ENCODE data around the gene SSUH2. TPM values are rescaled to one million over a fixed set of nuclear protein-coding genes. Genes with fewer than 3 reads are reported as not detected.

The SSUH2 gene
- total RNA-seq, 1 experiment from 2014 or later: 6.4 TPM

DNA sequence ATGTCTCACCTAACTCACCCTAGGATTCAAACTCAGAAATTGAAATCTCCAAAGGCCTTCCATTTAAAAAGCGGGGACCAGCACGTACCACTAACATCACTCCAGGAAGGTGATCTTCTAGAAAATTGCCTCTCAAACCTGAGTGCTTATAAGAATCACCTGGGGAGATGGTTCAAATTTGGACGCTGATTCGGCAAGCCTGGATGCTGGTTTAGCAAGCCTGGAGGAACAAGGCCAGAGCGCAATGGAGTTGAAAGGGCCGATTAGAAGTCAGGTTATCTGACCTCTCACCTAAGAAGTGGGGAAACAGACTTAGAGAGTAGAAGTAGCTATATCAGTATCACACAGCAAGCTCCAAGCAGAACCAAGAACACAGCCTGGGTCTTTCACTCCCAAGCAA, 68.2 kb downstream of the SSUH2 start:
- in situ Hi-C loops (cut with HindIII; ENCODE audit: low pct_unique_long_range_greater_than_20kb, low sequenced_read_pairs): no loop called here
- DNase-seq (ENCODE audit: low read depth): peak; percentile 6

DNA sequence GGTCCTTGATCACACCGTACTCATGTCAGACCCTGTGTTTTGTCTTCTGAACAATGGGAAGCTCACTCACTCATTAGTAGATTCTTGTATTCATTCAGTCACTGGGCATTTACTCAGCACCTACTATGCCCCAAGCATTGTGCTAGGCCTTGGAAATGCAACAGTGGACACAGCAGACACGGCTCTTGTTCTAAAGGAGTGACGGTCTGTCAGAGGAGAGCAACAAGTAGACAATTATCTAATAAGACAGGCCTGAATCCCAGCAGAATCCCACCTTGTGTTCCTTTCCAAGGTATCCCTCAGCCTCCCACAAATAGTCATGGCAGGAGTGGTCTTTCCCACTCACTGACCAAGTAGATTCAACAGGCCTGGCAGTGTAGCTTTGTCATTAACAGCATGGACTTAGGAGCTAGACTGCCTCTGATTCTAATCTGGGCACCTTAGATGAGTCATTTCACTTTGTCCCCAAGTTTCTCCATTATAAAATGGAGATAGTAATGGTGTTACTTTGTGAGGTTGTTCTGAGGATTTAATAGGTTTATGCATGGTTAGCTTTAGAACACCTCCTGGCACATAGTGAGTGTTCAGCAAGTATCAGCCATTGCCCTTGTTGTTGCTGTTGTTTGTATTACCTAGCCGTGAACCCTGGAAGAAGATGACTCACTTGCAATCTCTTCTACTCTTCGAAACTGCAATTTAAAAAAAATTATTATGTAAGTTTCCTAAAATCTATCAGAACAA, 69.1 kb downstream of the SSUH2 start:
- in situ Hi-C loops (cut with HindIII; ENCODE audit: low pct_unique_long_range_greater_than_20kb, low sequenced_read_pairs): no loop called here
- peak; percentile 89 for DNase-seq (ENCODE audit: low read depth)

DNA sequence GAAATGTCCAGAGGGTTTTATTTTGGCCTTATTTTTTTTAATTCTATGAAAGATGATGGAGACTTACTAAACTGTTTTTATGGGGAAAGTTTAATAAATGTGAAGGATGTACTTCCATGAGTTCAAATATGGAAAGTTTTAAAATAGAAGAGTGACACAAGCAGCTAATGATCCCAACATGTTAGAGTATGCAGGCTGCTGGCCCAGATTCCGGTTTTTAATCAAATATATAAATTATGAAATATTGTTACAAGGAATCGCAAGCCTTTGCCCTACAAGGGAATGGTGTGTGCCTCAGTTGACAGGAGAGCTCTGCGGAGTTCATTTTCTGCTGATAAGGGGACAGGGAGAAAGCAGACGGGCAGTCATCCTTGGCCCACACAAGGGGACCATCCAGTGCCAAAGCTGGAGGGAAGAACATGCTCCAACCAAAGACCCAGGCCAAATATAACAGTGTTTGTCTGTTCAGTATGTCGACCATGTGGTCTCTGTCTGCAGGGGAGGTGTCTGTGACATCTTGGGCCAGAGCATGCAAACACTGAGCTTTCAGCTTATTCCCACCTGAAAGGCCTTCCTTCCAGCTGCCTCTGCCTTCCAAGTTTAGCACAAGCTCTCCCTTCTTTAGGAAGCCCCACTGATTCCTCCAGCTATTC, 69.8 kb downstream of the SSUH2 start:
- DNase-seq (ENCODE audit: low read depth): no peak
- in situ Hi-C loops (cut with HindIII; ENCODE audit: low pct_unique_long_range_greater_than_20kb, low sequenced_read_pairs): no loop called here

DNA sequence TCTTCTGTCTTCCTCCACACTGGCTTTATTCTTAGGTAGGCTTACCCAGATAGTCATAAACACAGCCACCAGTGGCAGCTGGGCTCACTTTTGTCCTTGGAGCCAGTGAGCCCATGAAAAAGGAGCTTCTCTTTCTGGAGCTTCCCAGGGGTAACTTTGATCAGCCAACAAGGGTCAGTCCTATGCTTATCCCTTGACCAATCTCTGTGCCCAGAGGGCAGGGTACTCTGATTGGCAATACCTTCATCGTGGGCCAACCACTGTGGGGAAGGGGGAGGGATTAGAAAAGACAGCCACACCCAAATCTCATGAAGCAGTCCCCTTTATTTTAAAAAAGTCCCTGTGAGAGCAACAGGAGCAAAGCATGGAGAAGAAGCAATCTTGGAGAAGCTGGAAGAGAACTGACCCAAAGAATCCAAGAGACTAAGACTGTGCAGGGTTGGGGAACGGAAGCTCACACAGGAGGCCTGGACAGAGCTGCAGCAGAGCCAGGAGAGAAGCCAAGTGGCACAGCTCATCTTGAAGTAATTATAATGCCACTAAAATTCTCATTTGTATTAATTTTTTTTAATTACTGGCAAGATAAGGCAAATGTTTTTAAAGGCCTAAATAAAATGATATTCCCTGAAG, 70.4 kb downstream of the SSUH2 start:
- in situ Hi-C loops (cut with HindIII; ENCODE audit: low pct_unique_long_range_greater_than_20kb, low sequenced_read_pairs): no loop called here
- DNase-seq (ENCODE audit: low read depth): no peak

DNA sequence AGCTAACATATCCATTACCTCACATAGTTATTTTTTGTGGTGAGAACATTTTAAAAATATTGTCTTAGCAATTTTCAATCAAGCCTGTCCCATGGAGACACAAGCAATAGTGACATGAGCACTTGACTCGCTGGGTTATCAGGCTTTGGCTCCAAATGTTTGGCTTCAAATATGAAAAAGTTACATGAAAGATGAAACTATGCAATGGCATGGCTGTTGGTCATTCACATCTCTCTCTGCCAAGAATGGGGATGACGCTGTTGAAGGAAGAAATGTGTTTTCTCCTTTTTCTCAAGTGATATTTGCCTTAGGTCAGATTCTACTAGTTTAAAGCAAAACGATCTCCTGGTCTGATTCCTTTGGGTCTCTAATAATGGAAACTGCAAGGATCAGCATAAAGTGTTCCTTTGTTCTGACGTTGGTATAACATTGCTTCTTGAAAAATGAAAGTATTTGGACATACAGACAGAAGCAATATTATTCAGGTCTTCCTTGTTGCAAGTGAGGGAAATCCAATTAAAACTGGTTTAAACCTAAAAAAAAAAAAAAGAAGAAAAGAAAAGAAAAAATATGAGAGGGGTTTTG, 71.2 kb downstream of the SSUH2 start:
- DNase-seq (ENCODE audit: low read depth): no peak
- in situ Hi-C loops (cut with HindIII; ENCODE audit: low pct_unique_long_range_greater_than_20kb, low sequenced_read_pairs): no loop called here

DNA sequence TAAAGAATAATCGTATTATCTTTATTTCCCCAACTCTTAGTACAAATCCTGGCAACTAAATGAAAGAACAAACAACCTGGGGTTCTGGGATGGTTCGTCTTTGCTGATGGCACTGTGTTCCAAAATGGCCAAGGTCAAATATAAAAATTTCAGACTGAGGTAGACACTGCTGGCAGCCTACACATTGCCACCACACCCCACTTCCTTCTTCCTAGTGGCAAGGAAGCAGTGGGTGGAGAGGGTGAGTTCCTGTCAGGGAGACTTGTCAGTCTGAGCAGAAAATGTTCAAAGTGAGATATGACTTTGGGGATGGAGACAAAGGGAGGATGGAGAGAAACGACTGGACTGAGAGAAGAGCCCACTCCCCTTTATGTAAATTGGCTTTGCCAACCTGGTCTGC, 73.3 kb downstream of the SSUH2 start:
- DNase-seq (ENCODE audit: low read depth): no peak
- in situ Hi-C loops (cut with HindIII; ENCODE audit: low pct_unique_long_range_greater_than_20kb, low sequenced_read_pairs): no loop called here

Other genes with a start within 250 kb of the SSUH2 start
- 28.6 and 50.1 TPM in 2 replicates for gene LMCD1, start 143.0 kb downstream of the SSUH2 start, total RNA-seq (2014; rRNA removed; shearing (Covaris generic); ENCODE audit: low replicate concordance)
- not detected in 2 replicates for gene CAV3, start 89.0 kb upstream of the SSUH2 start, total RNA-seq (2014; rRNA removed; shearing (Covaris generic); ENCODE audit: low replicate concordance)
- gene OXTR, start 124.8 kb upstream of the SSUH2 start, total RNA-seq (2014; rRNA removed; shearing (Covaris generic); ENCODE audit: low replicate concordance): 0.61 and 1.6 TPM in 2 replicates

All from Caki2 (cell line).